ENCODE measurements around the gene SPATA20.

DNA sequence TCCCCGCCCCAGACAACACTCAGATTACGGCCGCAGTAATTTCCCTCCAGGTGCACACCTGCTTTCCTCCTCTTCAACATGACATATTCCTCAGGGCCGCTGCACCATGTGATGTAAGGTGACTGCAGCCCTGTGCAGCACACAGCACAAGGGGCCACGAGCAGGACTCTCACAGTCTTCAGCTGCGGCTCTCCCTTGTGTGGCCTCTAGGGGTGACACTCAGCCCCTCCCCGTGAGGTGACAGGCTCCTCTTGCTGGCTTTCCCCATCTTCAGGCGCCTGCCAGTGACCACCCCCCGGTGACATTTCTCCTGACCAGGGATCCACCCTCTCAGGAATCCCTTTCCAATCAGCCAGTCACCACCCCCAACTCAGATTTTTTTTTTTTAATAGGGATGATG is 56.4 kb downstream of the SPATA20 start:
- TF ChIP-seq CTCF (conservative IDR thresholded peaks at IDR 0.05) = no peak; the same call in 1 of the 2 replicates
- no peak for TF ChIP-seq ZFX (IDR thresholded peaks at IDR 0.05)
